Spleen (tissue), 11 donors: ENCODE results near the gene HOXC11. TPM values are rescaled to one million over a fixed set of nuclear protein-coding genes. Genes with fewer than 3 reads are reported as not detected.
A peak's percentile ranks its signal among the peaks of the same experiment; 100 is the strongest.

Experiments used
- DNase-seq: peaks from one replicate; pipeline ENCODE4 v3.0.0-alpha.2; 2020
- H3K27ac ChIP-seq, 8 donors: fragments of 200-600 bp; sonication (generic) in 7 of 8; 1 replicate in 4 of 8; 2 replicates in 4 of 8; pipeline versions ENCODE4 v1.5.0 to v1.8.0; 2016 to 2021; ENCODE audit warnings: inconsistent platforms in 4 of 8, mild to moderate bottlenecking in 4 of 8, moderate library complexity in 1 of 8
- H3K27me3 ChIP-seq, 7 donors: fragments of 200-600 bp; sonication (generic) in 6 of 7; replicated peaks in 1 of 7; 1 replicate in 4 of 7; 2 replicates in 3 of 7; pipeline versions ENCODE4 v1.5.0 to v1.8.0; 2016 to 2021; ENCODE audit warnings: inconsistent platforms in 3 of 7, mild to moderate bottlenecking in 1 of 7
- H3K36me3 ChIP-seq, 6 donors: fragments of 200-600 bp; sonication (generic) in 5 of 6; 1 replicate in 4 of 6; 2 replicates in 2 of 6; pipeline versions ENCODE4 v1.5.0 to v1.8.0; 2016 to 2021; ENCODE audit warnings: inconsistent platforms in 2 of 6
- H3K4me1 ChIP-seq, 6 donors: fragments of 200-600 bp; sonication (generic) in 5 of 6; 1 replicate in 3 of 6; 2 replicates in 3 of 6; pipeline versions ENCODE4 v1.5.0 to v1.8.0; 2016 to 2021; ENCODE audit warnings: inconsistent platforms in 3 of 6
- H3K4me3 ChIP-seq, 8 donors: fragments of 200-600 bp; sonication (generic) in 7 of 8; 1 replicate in 4 of 8; 2 replicates in 4 of 8; pipeline versions ENCODE4 v1.5.0 to v1.8.0; 2016 to 2021; ENCODE audit warnings: inconsistent platforms in 4 of 8, mild to moderate bottlenecking in 4 of 8, moderate library complexity in 2 of 8
- H3K9me3 ChIP-seq, 8 donors: fragments of 200-600 bp; sonication (generic) in 7 of 8; 1 replicate in 4 of 8; 2 replicates in 4 of 8; pipeline versions ENCODE4 v1.5.0 to v1.8.0; 2016 to 2021; ENCODE audit warnings: inconsistent platforms in 4 of 8
- CTCF ChIP-seq, 11 experiments: fragments of 200-600 bp in 7 of 11; fragments of 450-650 bp in 4 of 11; sonication (generic) in 4 of 11; IDR thresholded peaks in 8 of 11; conservative IDR thresholded peaks in 3 of 11; 1 replicate in 7 of 11; 2 replicates in 4 of 11; pipeline versions ENCODE4 v1.4.0 to v1.8.0; 2016 to 2021; ENCODE audit warnings: antibody characterized with exemption in 11 of 11, inconsistent platforms in 4 of 11, mild to moderate bottlenecking in 1 of 11
- POLR2A ChIP-seq, 3 donors: fragments of 450-650 bp; IDR thresholded peaks; one replicate each; pipeline ENCODE4 v1.5.1; 2017; ENCODE audit warnings: antibody characterized with exemption in 3 of 3, mild to moderate bottlenecking in 1 of 3
- POLR2AphosphoS5 ChIP-seq, 3 donors: sonication (generic); formaldehyde crosslinking; IDR thresholded peaks; one replicate each; pipeline ENCODE4 v1.5.1; 2017; ENCODE audit warnings: antibody characterized with exemption in 3 of 3
- WGBS, 5 donors: extraction: QIAGEN DNeasy Blood & Tissue Kit in 3 of 5; methylation state at CpG; one replicate each; pipeline versions ENCODE4 v1.1.5 to v1.1.7; 2013 to 2018; 5-methylcytosine and 5-hydroxymethylcytosine counted together
- intact Hi-C: fragments of 100-400 bp; cut with DNase I; formaldehyde crosslinking; loops from one replicate; pipeline ENCODE4 v1.15.0; 2023; ENCODE audit warnings: low total_unique reads
- polyA plus RNA-seq, 3 donors: library from polyadenylated mRNA; stranded (reverse); fragments of 200-250 nt; gene quantifications; one replicate each; pipeline ENCODE4 v1.2.1, GENCODE V29; 2013
- total RNA-seq, 7 donors: library from RNA; depleted of rRNA in 3 of 7; stranded (reverse); fragments of >200 nt in 3 of 7; fragmentation: NEBNext Ultra II Directional in 4 of 7; extraction: Animal tissue kit (Norgen Biotek cat#: 25700) in 4 of 7; gene quantifications; one replicate each; pipeline versions ENCODE4 v1.1.0 to v1.2.1, GENCODE V29; 2016 to 2021
- donor health status: healthy with polysubstance abuse.
- donor health status: DM: no; HTN: no; CAD: no; lungs with moderate emphysema.
- donor health status: DM: no; HTN: no; CAD: no.
- donor health status: Bipolar disorder and iron deficiency.
- donor health status: healthy.
- donor health status: DM: no; HTN: no; CAD: no.
- donor health status: DM: yes; HTN: yes; CAD: no.

The HOXC11 gene
- total and polyA plus RNA-seq, 10 donors = not detected

- Histone ChIP-seq H3K27ac (no peak overlapping the region), H3K27me3 (peaks cover 17 to 100% (median 99%) of the 10 kb centered on the region in 7 donors), H3K4me3 (no peak overlapping the region), H3K9me3 (peaks cover 0 to 7% (median 0%) of the 10 kb centered on the region in 8 donors), H3K36me3 (no peaks in the 10 kb centered on the region), H3K4me1 (peaks cover 0 to 40% (median 25%) of the 10 kb centered on the region in 6 donors)
- 11 to 14% (median 12%) methylated on average over 24 of the region's 24 CpGs for WGBS, 5 donors
- intact Hi-C loops = no loop called here
- TF ChIP-seq POLR2A (IDR thresholded peaks at IDR 0.05) (no peak), POLR2AphosphoS5 (IDR thresholded peaks at IDR 0.05) (no peak), CTCF (IDR thresholded peaks at IDR 0.05 in 8 of 11, conservative IDR thresholded peaks at IDR 0.05 in 3 of 11) (no peak)
- peak; percentile 45 for DNase-seq
Measured at GRCh38 chr12:53968214-53969127, 4.5 kb upstream of the HOXC11 start.

DNA sequence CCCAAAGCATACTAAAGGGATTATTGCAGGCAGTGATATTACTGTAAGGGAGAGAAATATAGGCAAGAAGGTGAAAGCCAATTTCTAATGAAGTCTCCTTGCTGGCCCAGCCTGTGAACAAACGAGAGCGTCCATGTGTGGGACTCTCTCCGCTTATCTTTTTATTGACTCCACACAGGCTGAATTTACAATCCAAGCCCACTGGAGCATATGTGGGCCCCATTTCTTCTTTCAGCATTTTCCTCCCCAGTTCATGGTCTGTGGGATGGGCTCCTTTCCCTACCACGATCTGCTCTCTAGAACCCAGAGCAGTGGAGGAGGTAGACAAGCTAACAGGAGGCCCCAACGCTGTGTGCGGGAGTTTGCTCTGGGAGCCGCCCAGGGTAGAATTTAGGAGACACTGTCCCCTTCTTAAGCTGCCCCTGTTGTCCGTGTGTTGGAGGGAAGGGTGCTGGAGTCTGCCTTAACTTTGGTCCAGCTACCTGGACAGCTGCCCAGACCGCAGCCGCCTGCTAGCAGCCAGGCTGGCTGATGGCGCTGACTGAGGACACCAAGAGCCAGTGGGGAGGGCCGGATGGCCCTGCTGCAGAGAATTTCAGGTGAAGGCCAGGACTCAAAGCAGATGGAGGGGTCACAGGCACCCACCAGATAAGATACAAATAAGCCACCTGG is 3.2 kb upstream of the HOXC11 start:
- H3K9me3 ChIP-seq = peaks cover 0 to 11% (median 0%) of the 10 kb centered on the region in 8 donors
- intact Hi-C loops = no loop called here
- peaks cover 21 to 100% (median 99%) of the 10 kb centered on the region in 7 donors for H3K27me3 ChIP-seq
- peak; percentile 48 for DNase-seq
- WGBS, 5 donors = 15 to 21% (median 18%) methylated on average over 11 to 12 of the region's 12 CpGs
- no peak overlapping the region for H3K4me3 ChIP-seq
- H3K27ac ChIP-seq = no peak overlapping the region
- H3K4me1 ChIP-seq = peaks cover 4 to 40% (median 30%) of the 10 kb centered on the region in 6 donors
- TF ChIP-seq POLR2AphosphoS5 (IDR thresholded peaks at IDR 0.05) = no peak
- no peak for TF ChIP-seq CTCF (IDR thresholded peaks at IDR 0.05 in 8 of 11, conservative IDR thresholded peaks at IDR 0.05 in 3 of 11)
- no peak for TF ChIP-seq POLR2A (IDR thresholded peaks at IDR 0.05)
- no peaks in the 10 kb centered on the region for H3K36me3 ChIP-seq

DNA sequence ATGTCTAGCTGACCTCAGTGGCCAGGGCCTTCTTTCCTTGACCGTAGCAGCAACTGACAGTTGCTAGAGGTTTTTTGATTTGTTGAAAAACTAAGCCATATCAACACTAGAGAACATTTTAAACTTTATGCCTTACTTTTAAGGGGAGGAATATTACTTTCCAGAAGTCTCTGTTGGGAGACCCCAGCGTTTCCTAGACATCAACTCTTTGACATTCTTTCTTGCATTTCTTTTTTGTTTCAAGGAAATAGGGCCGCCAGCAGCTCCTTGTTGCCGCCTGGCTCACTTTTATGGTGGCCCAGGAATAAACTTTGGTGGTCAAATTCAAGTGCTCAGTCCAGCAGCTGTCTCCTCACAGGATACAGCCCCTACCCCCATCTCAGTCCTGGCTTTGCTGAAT is 2.5 kb upstream of the HOXC11 start:
- intact Hi-C loops = no loop called here
- WGBS, 5 donors = 9 to 20% (median 16%) methylated on average over 4 of the region's 4 CpGs
- no peak for TF ChIP-seq POLR2AphosphoS5 (IDR thresholded peaks at IDR 0.05)
- TF ChIP-seq CTCF (IDR thresholded peaks at IDR 0.05 in 8 of 11, conservative IDR thresholded peaks at IDR 0.05 in 3 of 11) = no peak
- TF ChIP-seq POLR2A (IDR thresholded peaks at IDR 0.05) = no peak
- peaks cover 23 to 100% (median 99%) of the 10 kb centered on the region in 7 donors for H3K27me3 ChIP-seq
- peaks cover 11 to 41% (median 37%) of the 10 kb centered on the region in 6 donors for H3K4me1 ChIP-seq
- no peak overlapping the region for H3K27ac ChIP-seq
- no peaks in the 10 kb centered on the region for H3K36me3 ChIP-seq
- H3K4me3 ChIP-seq = no peak overlapping the region
- peaks cover 0 to 11% (median 0%) of the 10 kb centered on the region in 8 donors for H3K9me3 ChIP-seq
- peak; percentile 16 for DNase-seq

DNA sequence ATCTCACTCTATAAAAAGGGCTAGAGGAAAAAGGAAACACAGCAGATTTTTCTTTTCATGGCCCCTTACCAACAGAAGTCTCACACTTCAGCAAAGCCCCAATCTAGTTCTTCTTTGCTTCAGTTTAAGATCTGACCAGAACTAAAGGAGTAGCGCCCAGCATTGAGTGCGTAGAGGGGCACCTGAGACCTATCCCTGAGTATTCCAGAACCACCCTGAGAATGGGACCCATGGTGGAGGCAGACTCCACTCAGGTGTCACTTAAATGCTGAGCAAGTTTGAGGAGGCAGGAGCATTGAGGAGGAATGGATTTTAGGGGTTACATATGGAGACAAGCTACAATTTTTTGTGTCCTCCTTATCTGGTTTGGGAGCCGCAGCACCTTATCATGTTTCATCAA is 1.8 kb upstream of the HOXC11 start:
- 58 to 71% (median 61%) methylated on average over 3 of the region's 3 CpGs for WGBS, 5 donors
- no peak overlapping the region for H3K27ac ChIP-seq
- no peak for DNase-seq
- H3K36me3 ChIP-seq = no peaks in the 10 kb centered on the region
- TF ChIP-seq POLR2A (IDR thresholded peaks at IDR 0.05) = no peak
- TF ChIP-seq POLR2AphosphoS5 (IDR thresholded peaks at IDR 0.05) = no peak
- TF ChIP-seq CTCF (IDR thresholded peaks at IDR 0.05 in 8 of 11, conservative IDR thresholded peaks at IDR 0.05 in 3 of 11) = no peak
- H3K4me3 ChIP-seq = no peak overlapping the region
- H3K27me3 ChIP-seq = peaks cover 24 to 100% (median 100%) of the 10 kb centered on the region in 7 donors
- peaks cover 12 to 39% (median 33%) of the 10 kb centered on the region in 6 donors for H3K4me1 ChIP-seq
- H3K9me3 ChIP-seq = peaks cover 0 to 11% (median 0%) of the 10 kb centered on the region in 8 donors
- intact Hi-C loops = no loop called here
